Ovary (tissue), 3 donors: ENCODE data around the gene LRMDA.

Experiments used
- POLR2A ChIP-seq: fragments of 450-650 bp; IDR thresholded peaks from one replicate; pipeline ENCODE4 v1.6.1; 2017; ENCODE audit warnings: antibody characterized with exemption, mild to moderate bottlenecking, moderate library complexity
- TF ChIP-seq, protein P1 (sequence below), 3 donors: fragments of 450-650 bp in 2 of 3; fragments of 200-600 bp in 1 of 3; IDR thresholded peaks; one replicate each; pipeline versions ENCODE4 v1.5.1 to v1.8.0; 2016 to 2022; ENCODE audit warnings: antibody characterized with exemption in 3 of 3, mild to moderate bottlenecking in 1 of 3
- donor health status: DM: no; HTN: no; CAD: no.

DNA sequence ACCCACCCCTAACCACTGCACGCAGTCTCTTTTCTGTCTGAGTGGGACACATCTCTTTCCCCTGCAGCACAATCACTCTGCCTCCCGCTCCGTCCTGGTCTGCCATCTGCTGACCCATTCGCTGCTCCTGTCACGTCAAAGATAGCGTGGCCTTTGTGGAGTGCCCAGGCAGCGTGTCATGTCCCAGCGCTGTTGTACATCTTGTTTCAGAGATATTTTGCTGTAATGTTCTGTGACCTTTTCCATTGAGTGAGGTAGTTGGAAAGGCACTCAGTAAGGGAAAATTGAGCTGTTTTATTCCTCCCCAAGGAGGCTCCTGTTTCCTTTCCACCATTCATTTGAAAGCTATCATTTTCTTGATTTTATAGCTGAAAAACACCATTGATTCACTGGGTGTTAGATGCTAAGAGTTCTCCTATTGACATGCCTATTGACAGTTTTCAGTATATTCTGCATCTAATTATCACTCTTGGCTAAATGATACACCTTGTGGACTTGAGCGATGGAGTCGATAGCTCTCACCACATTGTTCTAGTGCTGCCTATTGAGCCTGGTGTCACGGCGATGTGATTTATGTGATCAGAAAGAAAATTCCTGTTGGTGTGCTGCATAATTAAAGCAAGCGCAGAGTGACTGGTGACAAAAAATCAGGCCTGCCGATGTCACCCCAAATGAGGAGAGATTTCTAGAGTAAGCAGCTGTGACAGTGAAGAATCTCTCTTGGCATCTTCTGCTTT is 372.6 kb downstream of the LRMDA start:
- no peak for TF ChIP-seq POLR2A
- TF ChIP-seq, protein P1, sequence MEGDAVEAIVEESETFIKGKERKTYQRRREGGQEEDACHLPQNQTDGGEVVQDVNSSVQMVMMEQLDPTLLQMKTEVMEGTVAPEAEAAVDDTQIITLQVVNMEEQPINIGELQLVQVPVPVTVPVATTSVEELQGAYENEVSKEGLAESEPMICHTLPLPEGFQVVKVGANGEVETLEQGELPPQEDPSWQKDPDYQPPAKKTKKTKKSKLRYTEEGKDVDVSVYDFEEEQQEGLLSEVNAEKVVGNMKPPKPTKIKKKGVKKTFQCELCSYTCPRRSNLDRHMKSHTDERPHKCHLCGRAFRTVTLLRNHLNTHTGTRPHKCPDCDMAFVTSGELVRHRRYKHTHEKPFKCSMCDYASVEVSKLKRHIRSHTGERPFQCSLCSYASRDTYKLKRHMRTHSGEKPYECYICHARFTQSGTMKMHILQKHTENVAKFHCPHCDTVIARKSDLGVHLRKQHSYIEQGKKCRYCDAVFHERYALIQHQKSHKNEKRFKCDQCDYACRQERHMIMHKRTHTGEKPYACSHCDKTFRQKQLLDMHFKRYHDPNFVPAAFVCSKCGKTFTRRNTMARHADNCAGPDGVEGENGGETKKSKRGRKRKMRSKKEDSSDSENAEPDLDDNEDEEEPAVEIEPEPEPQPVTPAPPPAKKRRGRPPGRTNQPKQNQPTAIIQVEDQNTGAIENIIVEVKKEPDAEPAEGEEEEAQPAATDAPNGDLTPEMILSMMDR (IDR thresholded peaks at IDR 0.05) = no peak
